ENCODE data around the gene ATP5PB.
A peak's percentile ranks its signal among the peaks of the same experiment; 100 is the strongest.

ATP5PB gene

DNA sequence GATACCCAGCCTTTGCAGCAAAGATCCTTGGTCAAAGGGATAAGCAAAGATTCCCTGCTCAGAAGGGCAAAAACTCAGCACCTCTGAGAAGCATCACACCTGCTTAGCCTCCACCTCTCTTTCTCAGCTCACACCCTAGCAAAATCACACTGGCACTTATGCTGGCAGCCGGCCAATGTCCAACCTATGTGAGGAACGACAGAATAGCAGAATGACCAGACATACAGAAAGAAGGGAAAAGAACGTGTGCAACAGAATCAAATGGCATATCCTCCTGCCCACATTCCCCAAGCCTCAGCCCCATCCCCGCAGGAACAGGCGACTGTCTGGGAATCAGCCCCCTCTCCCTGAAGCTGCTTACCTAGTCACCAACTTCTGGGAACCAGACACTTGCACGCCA, 54.8 kb downstream of the ATP5PB start:
- TF ChIP-seq, protein P1, sequence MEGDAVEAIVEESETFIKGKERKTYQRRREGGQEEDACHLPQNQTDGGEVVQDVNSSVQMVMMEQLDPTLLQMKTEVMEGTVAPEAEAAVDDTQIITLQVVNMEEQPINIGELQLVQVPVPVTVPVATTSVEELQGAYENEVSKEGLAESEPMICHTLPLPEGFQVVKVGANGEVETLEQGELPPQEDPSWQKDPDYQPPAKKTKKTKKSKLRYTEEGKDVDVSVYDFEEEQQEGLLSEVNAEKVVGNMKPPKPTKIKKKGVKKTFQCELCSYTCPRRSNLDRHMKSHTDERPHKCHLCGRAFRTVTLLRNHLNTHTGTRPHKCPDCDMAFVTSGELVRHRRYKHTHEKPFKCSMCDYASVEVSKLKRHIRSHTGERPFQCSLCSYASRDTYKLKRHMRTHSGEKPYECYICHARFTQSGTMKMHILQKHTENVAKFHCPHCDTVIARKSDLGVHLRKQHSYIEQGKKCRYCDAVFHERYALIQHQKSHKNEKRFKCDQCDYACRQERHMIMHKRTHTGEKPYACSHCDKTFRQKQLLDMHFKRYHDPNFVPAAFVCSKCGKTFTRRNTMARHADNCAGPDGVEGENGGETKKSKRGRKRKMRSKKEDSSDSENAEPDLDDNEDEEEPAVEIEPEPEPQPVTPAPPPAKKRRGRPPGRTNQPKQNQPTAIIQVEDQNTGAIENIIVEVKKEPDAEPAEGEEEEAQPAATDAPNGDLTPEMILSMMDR (IDR thresholded peaks at IDR 0.05; ENCODE audit: borderline replicate concordance, insufficient read depth, low read depth, low read length): no peak
- H3K4me3 ChIP-seq (ENCODE audit: low read depth, low read length): no peak overlapping the region

DNA sequence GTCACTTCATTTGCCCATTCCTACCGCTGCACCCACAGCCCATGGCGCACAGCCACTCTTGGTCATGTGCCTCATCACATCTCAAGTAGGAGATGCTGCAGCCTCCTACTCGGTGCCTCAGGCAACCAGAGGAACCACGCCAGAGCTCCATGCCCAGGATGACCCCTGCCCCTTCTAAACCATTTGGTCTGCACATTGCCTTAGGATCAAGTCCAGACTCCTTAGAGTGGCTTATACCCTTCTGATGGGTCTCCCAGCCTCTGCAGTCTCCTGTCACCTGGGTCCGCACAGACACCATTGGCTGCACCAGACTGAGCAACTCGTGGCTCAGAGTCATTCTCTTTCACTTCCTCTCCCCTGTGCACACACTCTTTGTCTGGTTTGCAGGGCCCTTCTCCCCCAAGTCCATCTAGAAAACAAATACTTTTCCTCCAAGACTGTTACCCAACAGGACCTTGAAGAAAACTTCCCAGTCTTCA, 56.4 kb downstream of the ATP5PB start:
- no peak overlapping the region for H3K4me3 ChIP-seq (ENCODE audit: low read depth, low read length)

DNA sequence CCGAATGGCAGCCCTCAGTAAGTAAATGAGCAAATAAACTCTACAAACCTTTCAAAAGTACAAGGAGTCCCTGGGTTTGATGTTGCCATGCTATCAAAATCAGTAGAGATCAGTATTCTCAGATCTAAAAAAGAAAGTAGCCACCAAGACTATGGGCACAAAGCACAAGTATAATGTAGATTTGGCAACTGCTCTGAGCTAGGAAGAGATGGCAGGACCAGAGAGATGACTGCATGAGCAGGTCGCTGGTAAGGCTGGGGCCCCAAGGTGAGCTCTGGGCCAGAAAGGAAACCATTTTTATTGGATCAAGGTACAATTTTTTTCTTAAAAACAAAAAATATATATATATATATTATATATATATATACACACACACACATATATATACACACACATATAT, 57.3 kb downstream of the ATP5PB start:
- H3K4me3 ChIP-seq (ENCODE audit: low read depth, low read length): no peak overlapping the region
- TF ChIP-seq, protein P1 (IDR thresholded peaks at IDR 0.05; ENCODE audit: borderline replicate concordance, insufficient read depth, low read depth, low read length): no peak

More for the DNA sequence above, 56.4 kb downstream of the ATP5PB start:
- TF ChIP-seq, protein P1 (IDR thresholded peaks at IDR 0.05; ENCODE audit: borderline replicate concordance, insufficient read depth, low read depth, low read length): no peak

DNA sequence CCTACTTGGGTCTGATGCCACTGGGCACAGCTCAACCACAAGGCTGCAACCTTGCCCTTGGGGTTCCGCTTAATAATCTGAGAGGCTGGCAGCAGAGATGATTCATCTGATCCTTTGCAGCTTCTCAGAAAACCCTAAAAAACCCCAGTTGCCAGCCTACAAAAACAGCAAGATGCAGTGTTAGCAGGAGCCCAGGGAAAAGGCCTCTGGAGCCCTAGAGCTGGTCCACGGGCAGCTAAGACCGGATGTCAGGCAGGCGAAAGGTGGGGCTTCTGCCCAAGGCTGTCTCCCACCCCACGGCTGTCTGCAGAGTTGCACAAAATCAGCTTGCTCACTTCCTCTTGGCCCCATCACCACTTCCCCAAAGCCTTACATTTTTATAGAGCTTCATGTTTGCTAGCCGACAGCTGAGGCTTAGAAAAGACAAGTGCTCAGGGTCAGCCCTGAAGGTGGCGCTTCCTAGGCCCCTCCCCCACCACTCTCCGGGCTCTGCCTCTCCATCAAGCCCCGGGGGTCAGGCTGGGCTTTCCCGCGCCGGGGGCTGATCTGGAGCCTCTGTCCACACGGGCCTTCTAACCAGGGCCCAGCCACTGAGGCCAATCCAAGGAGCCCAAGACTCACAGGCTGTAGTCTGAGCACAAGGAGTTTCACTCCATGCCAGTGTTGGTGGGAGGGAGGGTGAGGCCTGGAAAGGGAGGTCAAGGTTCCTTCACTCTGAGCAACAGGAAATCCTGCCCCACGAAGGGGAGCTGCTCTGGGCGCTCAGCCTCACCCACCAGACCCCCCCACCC, 58.3 kb downstream of the ATP5PB start:
- TF ChIP-seq, protein P1 (IDR thresholded peaks at IDR 0.05; ENCODE audit: borderline replicate concordance, insufficient read depth, low read depth, low read length): no peak
- H3K4me3 ChIP-seq (ENCODE audit: low read depth, low read length): peak overlapping the region; percentile 31

DNA sequence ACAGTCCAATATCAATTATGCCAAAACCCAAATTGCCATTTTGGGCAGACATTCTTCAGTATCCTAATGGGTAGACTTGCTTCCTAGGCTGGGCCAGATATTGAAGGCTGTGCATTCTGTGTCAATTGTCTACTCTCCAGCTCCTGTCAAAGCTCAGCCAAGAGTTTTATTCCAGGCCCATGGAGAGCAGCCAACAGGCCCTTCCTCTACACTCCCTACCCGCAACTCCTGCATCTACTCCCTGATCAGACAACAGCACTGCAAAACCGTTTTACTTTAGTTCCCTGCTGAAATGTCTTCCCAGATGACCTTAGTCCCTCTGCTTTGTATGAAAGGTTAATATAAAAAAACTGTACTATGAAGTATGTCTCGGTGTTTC, 60.7 kb downstream of the ATP5PB start:
- TF ChIP-seq, protein P1 (IDR thresholded peaks at IDR 0.05; ENCODE audit: borderline replicate concordance, insufficient read depth, low read depth, low read length): no peak
- no peak overlapping the region for H3K4me3 ChIP-seq (ENCODE audit: low read depth, low read length)

DNA sequence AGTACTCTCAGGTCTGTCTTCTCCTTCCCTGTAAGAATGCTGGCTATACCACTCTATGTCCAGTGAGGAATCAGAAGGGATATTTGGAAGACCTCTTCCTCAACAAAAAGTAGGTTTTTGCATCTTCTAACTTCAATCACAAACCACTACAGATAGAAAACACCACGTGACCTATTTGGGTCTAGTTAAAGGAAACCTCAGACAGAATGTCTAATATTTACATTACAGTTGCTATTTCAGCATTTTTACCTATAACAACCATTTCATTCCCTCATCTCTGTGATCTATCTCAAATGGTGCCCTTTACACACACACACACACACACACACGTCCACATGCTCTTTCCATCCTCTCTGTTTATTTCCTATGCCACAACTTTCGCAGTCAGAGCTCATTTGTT, 62.1 kb downstream of the ATP5PB start:
- TF ChIP-seq, protein P1 (IDR thresholded peaks at IDR 0.05; ENCODE audit: borderline replicate concordance, insufficient read depth, low read depth, low read length): no peak
- no peak overlapping the region for H3K4me3 ChIP-seq (ENCODE audit: low read depth, low read length)

All from GM12875 (cell line).